Measurements from ENCODE around the gene BRF1. TPM values are rescaled to one million over a fixed set of nuclear protein-coding genes. Genes with fewer than 3 reads are reported as not detected.

BRF1 gene
- total and polyA plus RNA-seq, 2 donors (not counting 1 experiment from before 2014, with no cell fraction given), result 7.4 to 33.4 TPM

- peak; percentile 55 for TF ChIP-seq EZH2 (IDR thresholded peaks at IDR 0.05; ENCODE audit: low read length, missing control alignments)
- TF ChIP-seq, protein P1, sequence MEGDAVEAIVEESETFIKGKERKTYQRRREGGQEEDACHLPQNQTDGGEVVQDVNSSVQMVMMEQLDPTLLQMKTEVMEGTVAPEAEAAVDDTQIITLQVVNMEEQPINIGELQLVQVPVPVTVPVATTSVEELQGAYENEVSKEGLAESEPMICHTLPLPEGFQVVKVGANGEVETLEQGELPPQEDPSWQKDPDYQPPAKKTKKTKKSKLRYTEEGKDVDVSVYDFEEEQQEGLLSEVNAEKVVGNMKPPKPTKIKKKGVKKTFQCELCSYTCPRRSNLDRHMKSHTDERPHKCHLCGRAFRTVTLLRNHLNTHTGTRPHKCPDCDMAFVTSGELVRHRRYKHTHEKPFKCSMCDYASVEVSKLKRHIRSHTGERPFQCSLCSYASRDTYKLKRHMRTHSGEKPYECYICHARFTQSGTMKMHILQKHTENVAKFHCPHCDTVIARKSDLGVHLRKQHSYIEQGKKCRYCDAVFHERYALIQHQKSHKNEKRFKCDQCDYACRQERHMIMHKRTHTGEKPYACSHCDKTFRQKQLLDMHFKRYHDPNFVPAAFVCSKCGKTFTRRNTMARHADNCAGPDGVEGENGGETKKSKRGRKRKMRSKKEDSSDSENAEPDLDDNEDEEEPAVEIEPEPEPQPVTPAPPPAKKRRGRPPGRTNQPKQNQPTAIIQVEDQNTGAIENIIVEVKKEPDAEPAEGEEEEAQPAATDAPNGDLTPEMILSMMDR (conservative IDR thresholded peaks at IDR 0.05 in 1 of 2, IDR thresholded peaks at IDR 0.05 in 1 of 2; ENCODE audit: low read depth in 1 of 2, low read length in 2 of 2), result peak; percentile 2 to 30
- no peak overlapping the region for H3K4me3 ChIP-seq (replicated peaks in 1 of 4; ENCODE audit: control extremely low read depth in 1 of 4, insufficient read depth in 1 of 4, low read depth in 3 of 4, low read length in 4 of 4)
- peaks cover 20% of the 10 kb centered on the region for H3K27me3 ChIP-seq (ENCODE audit: control insufficient read depth, insufficient read depth, low read length)
- H3K4me2 ChIP-seq (ENCODE audit: extremely low read depth, insufficient read depth, low read length), result no peak overlapping the region
- DNase-seq (ENCODE audit: low read depth in 2 of 2), result no peak
- H3K36me3 ChIP-seq (ENCODE audit: control insufficient read depth, insufficient read depth, low read length), result no peaks in the 10 kb centered on the region
- no peak overlapping the region for H2AFZ ChIP-seq (ENCODE audit: low read length)
- H3K9ac ChIP-seq (ENCODE audit: insufficient read depth, low read length), result no peak overlapping the region
- H3K4me1 ChIP-seq (ENCODE audit: control insufficient read depth, extremely low read depth, insufficient read depth, low read length), result peaks cover 4% of the 10 kb centered on the region
- H3K27ac ChIP-seq (ENCODE audit: insufficient read depth, low read length), result no peak overlapping the region
- no peaks in the 10 kb centered on the region for H4K20me1 ChIP-seq (ENCODE audit: control insufficient read depth, extremely low read depth, insufficient read depth, low read length)
- no peaks in the 10 kb centered on the region for H3K79me2 ChIP-seq (ENCODE audit: control insufficient read depth, insufficient read depth, low read length)
- no peaks in the 10 kb centered on the region for H3K9me3 ChIP-seq (ENCODE audit: control insufficient read depth, insufficient read depth, low read depth, low read length)
Observed at GRCh38 chr14:105168979-105169507, 131.8 kb downstream of the BRF1 start.

- H3K36me3 ChIP-seq (ENCODE audit: control insufficient read depth, insufficient read depth, low read length), result no peaks in the 10 kb centered on the region
- no peaks in the 10 kb centered on the region for H3K9me3 ChIP-seq (ENCODE audit: control insufficient read depth, insufficient read depth, low read depth, low read length)
- H3K27ac ChIP-seq (ENCODE audit: insufficient read depth, low read length), result no peak within 1 kb of the TSS
- TF ChIP-seq, protein P1 (conservative IDR thresholded peaks at IDR 0.05 in 1 of 2, IDR thresholded peaks at IDR 0.05 in 1 of 2; ENCODE audit: low read depth in 1 of 2, low read length in 2 of 2), result no peak
- TF ChIP-seq EZH2 (IDR thresholded peaks at IDR 0.05; ENCODE audit: low read length, missing control alignments), result peak; percentile 1
- DNase-seq (ENCODE audit: low read depth in 2 of 2), result peak in 1 of 2 donors; percentile 32
- H3K9ac ChIP-seq (ENCODE audit: insufficient read depth, low read length), result no peak within 1 kb of the TSS
- no peaks in the 10 kb centered on the region for H3K79me2 ChIP-seq (ENCODE audit: control insufficient read depth, insufficient read depth, low read length)
- H4K20me1 ChIP-seq (ENCODE audit: control insufficient read depth, extremely low read depth, insufficient read depth, low read length), result no peaks in the 10 kb centered on the region
- peaks cover 4% of the 10 kb centered on the region for H3K4me1 ChIP-seq (ENCODE audit: control insufficient read depth, extremely low read depth, insufficient read depth, low read length)
- H3K27me3 ChIP-seq (ENCODE audit: control insufficient read depth, insufficient read depth, low read length), result peaks cover 20% of the 10 kb centered on the region
- H3K4me3 ChIP-seq (replicated peaks in 1 of 4; ENCODE audit: control extremely low read depth in 1 of 4, insufficient read depth in 1 of 4, low read depth in 3 of 4, low read length in 4 of 4), result no peak within 1 kb of the TSS
- no peak within 1 kb of the TSS for H3K4me2 ChIP-seq (ENCODE audit: extremely low read depth, insufficient read depth, low read length)
- H2AFZ ChIP-seq (ENCODE audit: low read length), result no peak within 1 kb of the TSS
Observed at GRCh38 chr14:105168496-105168978, 132.3 kb downstream of the BRF1 start, which contains the start of gene JAG2. JAG2 (minus strand) TSS chr14:105168776; CDS start chr14:105168420, 356 bp downstream.

GRCh38 chr14:105168093-105168420 is 132.7 kb downstream of the BRF1 start:
- Histone ChIP-seq H3K4me2 (ENCODE audit: extremely low read depth, insufficient read depth, low read length) (no peak overlapping the region), H4K20me1 (ENCODE audit: control insufficient read depth, extremely low read depth, insufficient read depth, low read length) (no peaks in the 10 kb centered on the region), H3K4me3 (replicated peaks in 1 of 4; ENCODE audit: control extremely low read depth in 1 of 4, insufficient read depth in 1 of 4, low read depth in 3 of 4, low read length in 4 of 4) (no peak overlapping the region), H3K36me3 (ENCODE audit: control insufficient read depth, insufficient read depth, low read length) (no peaks in the 10 kb centered on the region), H3K79me2 (ENCODE audit: control insufficient read depth, insufficient read depth, low read length) (no peaks in the 10 kb centered on the region), H3K4me1 (ENCODE audit: control insufficient read depth, extremely low read depth, insufficient read depth, low read length) (peaks cover 4% of the 10 kb centered on the region), H3K27ac (ENCODE audit: insufficient read depth, low read length) (no peak overlapping the region), H3K9ac (ENCODE audit: insufficient read depth, low read length) (no peak overlapping the region), H3K27me3 (ENCODE audit: control insufficient read depth, insufficient read depth, low read length) (peaks cover 20% of the 10 kb centered on the region), H3K9me3 (ENCODE audit: control insufficient read depth, insufficient read depth, low read depth, low read length) (no peaks in the 10 kb centered on the region), H2AFZ (ENCODE audit: low read length) (no peak overlapping the region)
- TF ChIP-seq EZH2 (IDR thresholded peaks at IDR 0.05; ENCODE audit: low read length, missing control alignments), result no peak
- TF ChIP-seq, protein P1 (conservative IDR thresholded peaks at IDR 0.05 in 1 of 2, IDR thresholded peaks at IDR 0.05 in 1 of 2; ENCODE audit: low read depth in 1 of 2, low read length in 2 of 2), result no peak
- DNase-seq (ENCODE audit: low read depth in 2 of 2), result no peak

Measured in fibroblast of lung (primary cell).